Astrocyte (in vitro differentiated cells and primary cell): ENCODE results near the gene GP5.

Experiments
- CTCF ChIP-seq: IDR thresholded peaks from 2 replicates; pipeline ENCODE4 v1.5.1; 2011; ENCODE audit warnings: low read depth, mild to moderate bottlenecking, inconsistent platforms, low read length, moderate library complexity; ENCODE audit not compliant: insufficient read depth
- EZH2 ChIP-seq: IDR thresholded peaks from 2 replicates; pipeline ENCODE4 v1.6.1; 2012; ENCODE audit warnings: mild to moderate bottlenecking, low read length, inconsistent platforms; ENCODE audit not compliant: insufficient read depth

GRCh38 chr3:194399166-194399565, at the start of gene GP5:
- no peak for TF ChIP-seq CTCF
- no peak for TF ChIP-seq EZH2
